Uterus (tissue), 2 donors: ENCODE data around the gene MCU.

Experiments
- POLR2A ChIP-seq, 2 donors: fragments of 450-650 bp; IDR thresholded peaks; one replicate each; pipeline ENCODE4 v1.6.1; 2016; ENCODE audit warnings: antibody characterized with exemption in 2 of 2, mild to moderate bottlenecking in 1 of 2, moderate library complexity in 1 of 2
- TF ChIP-seq, protein P1 (sequence below), 4 experiments: fragments of 200-600 bp in 2 of 4; fragments of 450-650 bp in 2 of 4; sonication (generic) in 2 of 4; IDR thresholded peaks; one replicate each; pipeline ENCODE4 v1.5.1; 2016 to 2019; ENCODE audit warnings: antibody characterized with exemption in 4 of 4, mild to moderate bottlenecking in 2 of 4, moderate library complexity in 1 of 4

DNA sequence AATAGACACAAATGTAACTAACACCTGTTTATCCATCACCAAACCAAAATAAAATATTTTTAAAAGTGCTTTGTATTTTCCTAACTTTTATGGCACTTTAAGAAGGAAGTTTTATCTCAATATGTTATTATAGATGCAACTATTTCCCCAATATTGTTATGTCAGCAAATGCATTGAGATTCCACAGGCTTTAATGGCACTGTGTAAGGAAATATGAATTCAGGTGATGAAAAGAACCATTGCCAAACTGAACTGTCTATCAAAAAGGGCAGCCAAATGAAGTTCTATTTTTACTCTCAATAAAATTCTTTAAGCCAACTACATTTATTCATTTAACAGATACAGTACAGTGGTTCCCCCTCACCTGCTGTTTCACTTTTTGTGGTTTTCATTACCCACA lies 134.4 kb downstream of the MCU start:
- TF ChIP-seq, protein P1, sequence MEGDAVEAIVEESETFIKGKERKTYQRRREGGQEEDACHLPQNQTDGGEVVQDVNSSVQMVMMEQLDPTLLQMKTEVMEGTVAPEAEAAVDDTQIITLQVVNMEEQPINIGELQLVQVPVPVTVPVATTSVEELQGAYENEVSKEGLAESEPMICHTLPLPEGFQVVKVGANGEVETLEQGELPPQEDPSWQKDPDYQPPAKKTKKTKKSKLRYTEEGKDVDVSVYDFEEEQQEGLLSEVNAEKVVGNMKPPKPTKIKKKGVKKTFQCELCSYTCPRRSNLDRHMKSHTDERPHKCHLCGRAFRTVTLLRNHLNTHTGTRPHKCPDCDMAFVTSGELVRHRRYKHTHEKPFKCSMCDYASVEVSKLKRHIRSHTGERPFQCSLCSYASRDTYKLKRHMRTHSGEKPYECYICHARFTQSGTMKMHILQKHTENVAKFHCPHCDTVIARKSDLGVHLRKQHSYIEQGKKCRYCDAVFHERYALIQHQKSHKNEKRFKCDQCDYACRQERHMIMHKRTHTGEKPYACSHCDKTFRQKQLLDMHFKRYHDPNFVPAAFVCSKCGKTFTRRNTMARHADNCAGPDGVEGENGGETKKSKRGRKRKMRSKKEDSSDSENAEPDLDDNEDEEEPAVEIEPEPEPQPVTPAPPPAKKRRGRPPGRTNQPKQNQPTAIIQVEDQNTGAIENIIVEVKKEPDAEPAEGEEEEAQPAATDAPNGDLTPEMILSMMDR (IDR thresholded peaks at IDR 0.05) = no peak
- no peak for TF ChIP-seq POLR2A (IDR thresholded peaks at IDR 0.05)
